GM19035 (cell line): ENCODE measurements around the gene PLEK2.
"Not testable (repeated sequence)": the region's sequence is repeated elsewhere in the genome, so short reads cannot be mapped to it uniquely, and the experiment has no call there.

Source experiments
- ATAC-seq: cut with Tn5 transposase; IDR thresholded peaks from one replicate; pipeline ENCODE4 v1.9.1; 2021; ENCODE audit not compliant: unreplicated experiment

Gene PLEK2

GRCh38 chr14:67360470-67361206, 51.3 kb downstream of the PLEK2 start:
- peak; percentile 22 for ATAC-seq

- ATAC-seq, result peak; percentile 89
Observed at GRCh38 chr14:67359775-67360469, 52.0 kb downstream of the PLEK2 start, which contains the start of the genes ATP6V1D and EIF2S1. Gene ATP6V1D, minus strand, starts transcription at chr14:67359804. Its CDS starts 106 bp downstream, at chr14:67359698. Gene EIF2S1, plus strand, starts transcription at chr14:67360328. Its CDS starts 4,440 bp downstream, at chr14:67364768.

GRCh38 chr14:67358924-67359774, 52.8 kb downstream of the PLEK2 start:
- peak; percentile 0 for ATAC-seq

- ATAC-seq, result no peak
Observed at GRCh38 chr14:67357969-67358354, 54.0 kb downstream of the PLEK2 start.

- ATAC-seq, result no peak
Observed at GRCh38 chr14:67357186-67357968, 54.6 kb downstream of the PLEK2 start.

- ATAC-seq, result no peak
Observed at GRCh38 chr14:67352055-67352454, 59.9 kb downstream of the PLEK2 start.

GRCh38 chr14:67345583-67345982, 66.4 kb downstream of the PLEK2 start:
- no peak for ATAC-seq

- ATAC-seq, result no peak
Observed at GRCh38 chr14:67343601-67344230, 68.2 kb downstream of the PLEK2 start.

- not testable (repeated sequence) for ATAC-seq
Observed at GRCh38 chr14:67341231-67341630, 70.7 kb downstream of the PLEK2 start.
